Midbrain (tissue), 1 donor: ENCODE data around the gene SHKBP1.
"Not testable (repeated sequence)": the region's sequence is repeated elsewhere in the genome, so short reads cannot be mapped to it uniquely, and the experiment has no call there.

Experiments used
- DNase-seq: peaks from one replicate; lab custom pipeline; 2025; lab: John Stamatoyannopoulos, UW

SHKBP1 gene

GRCh38 chr19:40616178-40616577 lies 39.5 kb downstream of the SHKBP1 start:
- DNase-seq, result no peak

GRCh38 chr19:40616941-40617340 lies 40.3 kb downstream of the SHKBP1 start:
- DNase-seq, result no peak

GRCh38 chr19:40617961-40618360 lies 41.3 kb downstream of the SHKBP1 start:
- no peak for DNase-seq

GRCh38 chr19:40619333-40620160 lies 42.9 kb downstream of the SHKBP1 start:
- DNase-seq, result no peak

- DNase-seq, result no peak
Measured at GRCh38 chr19:40620161-40620485, 43.5 kb downstream of the SHKBP1 start.

GRCh38 chr19:40621283-40621682 lies 44.6 kb downstream of the SHKBP1 start:
- no peak for DNase-seq

GRCh38 chr19:40621966-40622772 lies 45.5 kb downstream of the SHKBP1 start:
- no peak for DNase-seq

GRCh38 chr19:40622773-40623075 lies 46.1 kb downstream of the SHKBP1 start:
- DNase-seq, result no peak

- no peak for DNase-seq
Measured at GRCh38 chr19:40623403-40624251, 47.0 kb downstream of the SHKBP1 start.

GRCh38 chr19:40624369-40625153 lies 47.9 kb downstream of the SHKBP1 start:
- DNase-seq, result not testable (repeated sequence)

GRCh38 chr19:40625406-40626120 lies 48.9 kb downstream of the SHKBP1 start:
- no peak for DNase-seq

- no peak for DNase-seq
Measured at GRCh38 chr19:40626918-40627317, 50.2 kb downstream of the SHKBP1 start.

- DNase-seq, result no peak
Measured at GRCh38 chr19:40627486-40628279, 51.0 kb downstream of the SHKBP1 start.

GRCh38 chr19:40629346-40629745 lies 52.7 kb downstream of the SHKBP1 start:
- DNase-seq, result no peak

GRCh38 chr19:40630571-40631160 lies 54.0 kb downstream of the SHKBP1 start:
- no peak for DNase-seq

- no peak for DNase-seq
Measured at GRCh38 chr19:40632311-40633036, 55.8 kb downstream of the SHKBP1 start.

- DNase-seq, result no peak
Measured at GRCh38 chr19:40633207-40633606, 56.5 kb downstream of the SHKBP1 start.

- DNase-seq, result no peak
Measured at GRCh38 chr19:40638327-40638726, 61.7 kb downstream of the SHKBP1 start.

- DNase-seq, result no peak
Measured at GRCh38 chr19:40639638-40639982, 62.9 kb downstream of the SHKBP1 start.
